Keratinocyte (primary cell): ENCODE data around the gene MYH13. TPM values are rescaled to one million over a fixed set of nuclear protein-coding genes. Genes with fewer than 3 reads are reported as not detected.
"Not testable (repeated sequence)": the region's sequence is repeated elsewhere in the genome, so short reads cannot be mapped to it uniquely, and the experiment has no call there.

Experiments
- DNase-seq: peaks from one replicate; pipeline ENCODE4 v3.0.0-alpha.2; 2011; ENCODE audit warnings: low read depth, missing footprints, low spot score
- FAIRE-seq: peaks from 2 replicates; lab custom pipeline; 2011; peaks lifted over from hg19 to GRCh38; lab: Jason Lieb, UNC
- H2AFZ ChIP-seq: 2 replicates; pipeline ENCODE4 v1.6.0; 2012; ENCODE audit warnings: low read length, control low read depth, inconsistent platforms; ENCODE audit not compliant: control insufficient read depth
- H3K27ac ChIP-seq: 2 replicates; pipeline ENCODE4 v1.5.1; 2011; ENCODE audit warnings: low read length; ENCODE audit not compliant: control insufficient read depth, insufficient read depth
- H3K27me3 ChIP-seq: 3 replicates; pipeline ENCODE4 v1.6.0; 2011; ENCODE audit warnings: low read length; ENCODE audit not compliant: control insufficient read depth, insufficient read depth; ENCODE audit errors: extremely low read depth
- H3K36me3 ChIP-seq, 2 experiments: 2 replicates in 1 of 2; 3 replicates in 1 of 2; pipeline ENCODE4 v1.5.1; 2011; ENCODE audit warnings: low read length in 2 of 2, mild to moderate bottlenecking in 1 of 2; ENCODE audit not compliant: control insufficient read depth in 2 of 2, insufficient read depth in 2 of 2; ENCODE audit errors: extremely low read depth in 1 of 2
- H3K4me1 ChIP-seq: 3 replicates; pipeline ENCODE4 v1.5.1; 2011; ENCODE audit warnings: low read length; ENCODE audit not compliant: control insufficient read depth, insufficient read depth; ENCODE audit errors: extremely low read depth
- H3K4me2 ChIP-seq: 3 replicates; pipeline ENCODE4 v1.6.0; 2011; ENCODE audit warnings: low read depth, low read length; ENCODE audit not compliant: control insufficient read depth, insufficient read depth; ENCODE audit errors: extremely low read depth
- H3K4me3 ChIP-seq, 3 experiments: fragments of 200-600 bp in 1 of 3; sonication (generic) in 1 of 3; 2 replicates in 2 of 3; 3 replicates in 1 of 3; pipeline ENCODE4 v1.5.1; 2011 to 2016; ENCODE audit warnings: low read length in 3 of 3, mild to moderate bottlenecking in 3 of 3, control low read depth in 2 of 3, inconsistent platforms in 1 of 3, low read depth in 1 of 3, mixed read lengths in 1 of 3, mixed run types in 1 of 3, moderate library complexity in 1 of 3; ENCODE audit not compliant: control insufficient read depth in 2 of 3, insufficient read depth in 2 of 3; ENCODE audit errors: extremely low read depth in 1 of 3
- H3K79me2 ChIP-seq: 2 replicates; pipeline ENCODE4 v1.6.0; 2012; ENCODE audit warnings: low read length; ENCODE audit not compliant: control insufficient read depth, insufficient read depth
- H3K9ac ChIP-seq: 3 replicates; pipeline ENCODE4 v1.6.0; 2011; ENCODE audit warnings: low read length; ENCODE audit not compliant: control insufficient read depth, insufficient read depth; ENCODE audit errors: extremely low read depth
- H3K9me1 ChIP-seq: 3 replicates; pipeline ENCODE4 v1.6.0; 2011; ENCODE audit warnings: low read length; ENCODE audit not compliant: control insufficient read depth, insufficient read depth; ENCODE audit errors: extremely low read depth
- H3K9me3 ChIP-seq: 2 replicates; pipeline ENCODE4 v1.5.1; 2012; ENCODE audit warnings: low read depth, low read length; ENCODE audit not compliant: control insufficient read depth
- H4K20me1 ChIP-seq: 3 replicates; pipeline ENCODE4 v1.6.0; 2011; ENCODE audit warnings: low read length; ENCODE audit not compliant: control insufficient read depth, insufficient read depth; ENCODE audit errors: extremely low read depth
- CTCF ChIP-seq, 3 experiments: IDR thresholded peaks in 1 of 3; conservative IDR thresholded peaks in 1 of 3; optimal IDR thresholded peaks in 1 of 3; 2 replicates in 2 of 3; 3 replicates in 1 of 3; pipeline versions ENCODE3 to v1.5.1; 2011; ENCODE audit warnings: low read length in 3 of 3, mild to moderate bottlenecking in 3 of 3, moderate library complexity in 2 of 3, control low read depth in 1 of 3, inconsistent platforms in 1 of 3; ENCODE audit not compliant: insufficient read depth in 2 of 3; ENCODE audit errors: extremely low read depth in 1 of 3
- EZH2 ChIP-seq: IDR thresholded peaks from one replicate; pipeline ENCODE4 v1.6.1; 2012; ENCODE audit warnings: inconsistent platforms, mild to moderate bottlenecking, low read length, moderate library complexity
- dilution Hi-C: fragments of 300-500 bp; cut with MboI; formaldehyde crosslinking; loops from one replicate; pipeline ENCODE4 v1.7.0; 2020; ENCODE audit warnings: low sequenced_read_pairs; ENCODE audit not compliant: extremely low pct_ligation_motif_present
- polyA plus RNA-seq, 5 experiments: library from polyadenylated mRNA; depleted of rRNA in 3 of 5; stranded (reverse) in 3 of 5; stranded (forward) in 1 of 5; unstranded in 1 of 5; fragments of >200 nt; gene quantifications; 1 replicate in 1 of 5; 2 replicates in 3 of 5; 3 replicates in 1 of 5; pipeline versions ENCODE4 v1.2.1 to v1.2.3, GENCODE V29; 2011 to 2012; ENCODE audit warnings: missing spikeins in 2 of 5, low read depth in 1 of 5, low replicate concordance in 1 of 5

Gene MYH13
- polyA plus RNA-seq, 1 donor (not counting 4 experiments of a cell fraction or from before 2014, with no cell fraction given): not detected

- FAIRE-seq (no peak), DNase-seq (no peak)
- no peak overlapping the region for H3K27ac ChIP-seq
- H3K4me1 ChIP-seq: peaks cover 14% of the 10 kb centered on the region
- H3K9me3 ChIP-seq: no peaks in the 10 kb centered on the region
- dilution Hi-C loops: loop anchor here (25.0 kb wide), 1 partner anchor 318 kb away; no protein-coding TSS in a partner anchor
- H3K27me3 ChIP-seq: no peaks in the 10 kb centered on the region
- no peak overlapping the region for H2AFZ ChIP-seq
- TF ChIP-seq CTCF (optimal IDR thresholded peaks at IDR 0.05 in 1 of 3, IDR thresholded peaks at IDR 0.05 in 1 of 3, conservative IDR thresholded peaks at IDR 0.05 in 1 of 3; ENCODE audit: extremely low read depth in 1 of 3, insufficient read depth in 2 of 3, low read length in 3 of 3): no peak
- TF ChIP-seq EZH2: no peak
- no peaks in the 10 kb centered on the region for H3K36me3 ChIP-seq
- H3K9ac ChIP-seq: no peak overlapping the region
- H3K4me2 ChIP-seq: no peak overlapping the region
- H3K9me1 ChIP-seq: no peaks in the 10 kb centered on the region
- no peak overlapping the region for H3K4me3 ChIP-seq
- H3K79me2 ChIP-seq: no peaks in the 10 kb centered on the region
- H4K20me1 ChIP-seq: no peaks in the 10 kb centered on the region
These were observed 78.6 kb downstream of the MYH13 start for GRCh38 chr17:10294180-10294579.

- TF ChIP-seq CTCF (optimal IDR thresholded peaks at IDR 0.05 in 1 of 3, IDR thresholded peaks at IDR 0.05 in 1 of 3, conservative IDR thresholded peaks at IDR 0.05 in 1 of 3; ENCODE audit: extremely low read depth in 1 of 3, insufficient read depth in 2 of 3, low read length in 3 of 3): no peak
- TF ChIP-seq EZH2: no peak
- no peaks in the 10 kb centered on the region for H4K20me1 ChIP-seq
- peak; percentile 55 for DNase-seq
- FAIRE-seq: peak; percentile 91
- peak overlapping the region; percentile 76 for H3K27ac ChIP-seq
- no peaks in the 10 kb centered on the region for H3K27me3 ChIP-seq
- dilution Hi-C loops: loop anchor here (25.0 kb wide), 1 partner anchor 320 kb away; no protein-coding TSS in a partner anchor
- no peaks in the 10 kb centered on the region for H3K79me2 ChIP-seq
- peak overlapping the region; percentile 51 for H3K4me2 ChIP-seq
- H3K9me3 ChIP-seq: no peaks in the 10 kb centered on the region
- peak overlapping the region; percentile 34 for H2AFZ ChIP-seq
- no peaks in the 10 kb centered on the region for H3K36me3 ChIP-seq
- no peak overlapping the region for H3K4me3 ChIP-seq
- no peak overlapping the region for H3K9ac ChIP-seq
- peaks cover 14% of the 10 kb centered on the region for H3K4me1 ChIP-seq
- H3K9me1 ChIP-seq: no peaks in the 10 kb centered on the region
These were observed 80.5 kb downstream of the MYH13 start for GRCh38 chr17:10292057-10292937.

GRCh38 chr17:10291576-10291975 lies 81.2 kb downstream of the MYH13 start:
- not testable (repeated sequence) for H3K9me3 ChIP-seq, DNase-seq, H4K20me1 ChIP-seq, H3K27me3 ChIP-seq, FAIRE-seq, H2AFZ ChIP-seq, H3K79me2 ChIP-seq, H3K27ac ChIP-seq, H3K36me3 ChIP-seq, H3K9me1 ChIP-seq, H3K4me3 ChIP-seq, H3K9ac ChIP-seq, H3K4me2 ChIP-seq
- dilution Hi-C loops: loop anchor here (25.0 kb wide), 1 partner anchor 321 kb away; no protein-coding TSS in a partner anchor
- peaks cover 14% of the 10 kb centered on the region for H3K4me1 ChIP-seq
